ENCODE measurements around the gene RBM19. TPM values are rescaled to one million over a fixed set of nuclear protein-coding genes. Genes with fewer than 3 reads are reported as not detected.

RBM19 gene
- total and polyA plus RNA-seq, 4 donors, result 7.9 to 18.7 (median 9.0) TPM

DNA sequence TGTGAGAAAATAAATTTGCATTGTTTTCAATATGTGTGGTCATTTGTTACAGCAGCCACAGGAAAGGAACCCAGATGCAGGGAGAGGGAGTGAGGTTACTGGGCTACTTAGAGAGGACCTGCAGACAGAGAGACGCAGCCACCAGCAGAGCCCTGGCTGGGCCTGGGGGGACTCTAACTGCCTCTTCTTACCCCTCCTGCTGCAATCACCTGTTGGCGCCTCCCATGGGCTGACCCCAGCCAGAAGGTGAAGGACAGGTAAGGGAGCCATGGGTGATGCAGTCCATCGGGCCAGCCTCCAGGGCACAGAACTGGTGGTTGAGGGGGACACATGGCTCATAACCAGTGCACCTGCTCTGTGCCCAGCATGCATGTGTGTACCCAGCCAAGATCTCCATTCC, 15.8 kb upstream of the RBM19 start:
- 87% methylated on average over 3 of the region's 3 CpGs for WGBS
- peaks cover 0 to 6% (median 0%) of the 10 kb centered on the region in 4 donors for H3K27me3 ChIP-seq (ENCODE audit: control insufficient read depth in 4 of 4, insufficient read depth in 4 of 4, low read length in 3 of 4)

More for the DNA sequence above, 15.8 kb upstream of the RBM19 start:
- no peaks in the 10 kb centered on the region for H3K9me3 ChIP-seq (ENCODE audit: control insufficient read depth in 4 of 4, low read length in 3 of 4)
- no peak for TF ChIP-seq FOXA1 (IDR thresholded peaks at IDR 0.05)
- no peak for TF ChIP-seq GABPA (IDR thresholded peaks at IDR 0.05 in 1 of 2, conservative IDR thresholded peaks at IDR 0.05 in 1 of 2)
- no peak for TF ChIP-seq HNF4G (IDR thresholded peaks at IDR 0.05)
- no peak for TF ChIP-seq TAF1 (conservative IDR thresholded peaks at IDR 0.05)
- TF ChIP-seq MAX (IDR thresholded peaks at IDR 0.05), result no peak
- no peak for TF ChIP-seq JUND (IDR thresholded peaks at IDR 0.05)
- TF ChIP-seq FOXA2 (IDR thresholded peaks at IDR 0.05), result no peak
- no peak for TF ChIP-seq ZBTB33 (IDR thresholded peaks at IDR 0.05)
- TF ChIP-seq, protein P1, sequence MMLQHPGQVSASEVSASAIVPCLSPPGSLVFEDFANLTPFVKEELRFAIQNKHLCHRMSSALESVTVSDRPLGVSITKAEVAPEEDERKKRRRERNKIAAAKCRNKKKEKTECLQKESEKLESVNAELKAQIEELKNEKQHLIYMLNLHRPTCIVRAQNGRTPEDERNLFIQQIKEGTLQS (IDR thresholded peaks at IDR 0.05), result no peak
- TF ChIP-seq NR2F2 (IDR thresholded peaks at IDR 0.05), result no peak
- TF ChIP-seq RAD21 (IDR thresholded peaks at IDR 0.05), result no peak
- TF ChIP-seq EGR1 (IDR thresholded peaks at IDR 0.05; ENCODE audit: low read depth in 2 of 2), result no peak
- TF ChIP-seq, protein P2, sequence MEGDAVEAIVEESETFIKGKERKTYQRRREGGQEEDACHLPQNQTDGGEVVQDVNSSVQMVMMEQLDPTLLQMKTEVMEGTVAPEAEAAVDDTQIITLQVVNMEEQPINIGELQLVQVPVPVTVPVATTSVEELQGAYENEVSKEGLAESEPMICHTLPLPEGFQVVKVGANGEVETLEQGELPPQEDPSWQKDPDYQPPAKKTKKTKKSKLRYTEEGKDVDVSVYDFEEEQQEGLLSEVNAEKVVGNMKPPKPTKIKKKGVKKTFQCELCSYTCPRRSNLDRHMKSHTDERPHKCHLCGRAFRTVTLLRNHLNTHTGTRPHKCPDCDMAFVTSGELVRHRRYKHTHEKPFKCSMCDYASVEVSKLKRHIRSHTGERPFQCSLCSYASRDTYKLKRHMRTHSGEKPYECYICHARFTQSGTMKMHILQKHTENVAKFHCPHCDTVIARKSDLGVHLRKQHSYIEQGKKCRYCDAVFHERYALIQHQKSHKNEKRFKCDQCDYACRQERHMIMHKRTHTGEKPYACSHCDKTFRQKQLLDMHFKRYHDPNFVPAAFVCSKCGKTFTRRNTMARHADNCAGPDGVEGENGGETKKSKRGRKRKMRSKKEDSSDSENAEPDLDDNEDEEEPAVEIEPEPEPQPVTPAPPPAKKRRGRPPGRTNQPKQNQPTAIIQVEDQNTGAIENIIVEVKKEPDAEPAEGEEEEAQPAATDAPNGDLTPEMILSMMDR (IDR thresholded peaks at IDR 0.05; ENCODE audit: low read depth, low read length, missing input control), result no peak
- TF ChIP-seq RXRA (IDR thresholded peaks at IDR 0.05), result no peak
- no peak for TF ChIP-seq YY1 (IDR thresholded peaks at IDR 0.05)
- TF ChIP-seq SP1 (IDR thresholded peaks at IDR 0.05), result no peak
- TF ChIP-seq HNF4A (conservative IDR thresholded peaks at IDR 0.05), result no peak
- TF ChIP-seq, protein P3, sequence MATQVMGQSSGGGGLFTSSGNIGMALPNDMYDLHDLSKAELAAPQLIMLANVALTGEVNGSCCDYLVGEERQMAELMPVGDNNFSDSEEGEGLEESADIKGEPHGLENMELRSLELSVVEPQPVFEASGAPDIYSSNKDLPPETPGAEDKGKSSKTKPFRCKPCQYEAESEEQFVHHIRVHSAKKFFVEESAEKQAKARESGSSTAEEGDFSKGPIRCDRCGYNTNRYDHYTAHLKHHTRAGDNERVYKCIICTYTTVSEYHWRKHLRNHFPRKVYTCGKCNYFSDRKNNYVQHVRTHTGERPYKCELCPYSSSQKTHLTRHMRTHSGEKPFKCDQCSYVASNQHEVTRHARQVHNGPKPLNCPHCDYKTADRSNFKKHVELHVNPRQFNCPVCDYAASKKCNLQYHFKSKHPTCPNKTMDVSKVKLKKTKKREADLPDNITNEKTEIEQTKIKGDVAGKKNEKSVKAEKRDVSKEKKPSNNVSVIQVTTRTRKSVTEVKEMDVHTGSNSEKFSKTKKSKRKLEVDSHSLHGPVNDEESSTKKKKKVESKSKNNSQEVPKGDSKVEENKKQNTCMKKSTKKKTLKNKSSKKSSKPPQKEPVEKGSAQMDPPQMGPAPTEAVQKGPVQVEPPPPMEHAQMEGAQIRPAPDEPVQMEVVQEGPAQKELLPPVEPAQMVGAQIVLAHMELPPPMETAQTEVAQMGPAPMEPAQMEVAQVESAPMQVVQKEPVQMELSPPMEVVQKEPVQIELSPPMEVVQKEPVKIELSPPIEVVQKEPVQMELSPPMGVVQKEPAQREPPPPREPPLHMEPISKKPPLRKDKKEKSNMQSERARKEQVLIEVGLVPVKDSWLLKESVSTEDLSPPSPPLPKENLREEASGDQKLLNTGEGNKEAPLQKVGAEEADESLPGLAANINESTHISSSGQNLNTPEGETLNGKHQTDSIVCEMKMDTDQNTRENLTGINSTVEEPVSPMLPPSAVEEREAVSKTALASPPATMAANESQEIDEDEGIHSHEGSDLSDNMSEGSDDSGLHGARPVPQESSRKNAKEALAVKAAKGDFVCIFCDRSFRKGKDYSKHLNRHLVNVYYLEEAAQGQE (IDR thresholded peaks at IDR 0.05), result no peak
- no peak overlapping the region for H3K9ac ChIP-seq (ENCODE audit: low read depth in 1 of 2, low read length in 2 of 2)
- H3K4me3 ChIP-seq (ENCODE audit: low read depth in 1 of 3, low read length in 3 of 3), result no peak overlapping the region
- no peak for DNase-seq (ENCODE audit: low spot score)
- no peaks in the 10 kb centered on the region for H3K36me3 ChIP-seq (ENCODE audit: control insufficient read depth in 4 of 4, insufficient read depth in 3 of 4, low read depth in 1 of 4, low read length in 3 of 4)
- H3K4me1 ChIP-seq (ENCODE audit: control insufficient read depth in 4 of 4, insufficient read depth in 4 of 4, low read length in 3 of 4), result no peaks in the 10 kb centered on the region
- H3K27ac ChIP-seq (ENCODE audit: low read depth in 1 of 2, low read length in 2 of 2), result no peak overlapping the region
